ENCODE data around the gene C1QA.
"Not testable (repeated sequence)": the region's sequence is repeated elsewhere in the genome, so short reads cannot be mapped to it uniquely, and the experiment has no call there.

C1QA gene

DNA sequence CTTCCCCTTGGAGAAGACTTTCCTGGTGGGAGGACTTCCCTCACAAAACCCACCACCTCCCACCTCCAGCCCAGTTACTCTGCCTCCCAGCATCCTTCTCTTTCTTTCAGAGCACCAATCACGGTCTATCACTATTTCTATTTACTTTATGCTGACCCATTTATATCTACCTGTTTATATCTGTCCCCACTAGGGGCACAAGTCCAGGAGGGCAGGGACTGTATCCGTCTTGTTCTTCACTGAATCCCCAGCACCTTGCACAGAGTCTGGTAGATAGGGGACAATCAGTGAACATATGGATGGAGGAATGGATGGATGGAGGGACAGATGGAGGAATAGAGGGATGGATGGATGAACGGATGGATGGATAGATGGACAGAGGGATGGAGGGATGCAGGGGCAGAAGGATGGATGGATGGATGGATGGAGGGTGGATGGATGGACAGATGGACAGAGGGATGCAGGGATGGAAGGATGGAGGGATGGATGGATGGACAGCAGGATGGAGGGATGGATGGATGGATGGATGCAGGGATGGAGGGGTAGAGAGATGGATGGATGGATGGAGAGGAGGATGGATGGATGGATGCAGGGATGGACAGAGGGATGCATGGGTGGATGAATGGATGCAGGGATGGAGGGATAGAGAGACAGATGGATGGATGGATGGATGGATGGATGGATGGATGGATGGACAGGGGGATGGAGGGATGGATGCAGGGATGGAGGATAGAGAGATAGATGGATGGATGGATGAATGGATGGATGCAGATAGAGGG, 22.1 kb downstream of the C1QA start:
- no peak overlapping the region for H3K9ac ChIP-seq (ENCODE audit: low read length in 2 of 2)
- no peaks in the 10 kb centered on the region for H3K9me3 ChIP-seq (ENCODE audit: control insufficient read depth in 2 of 2, low read length in 2 of 2)
- no peaks in the 10 kb centered on the region for H3K4me1 ChIP-seq (ENCODE audit: control insufficient read depth, insufficient read depth, low read length)
- no peaks in the 10 kb centered on the region for H3K36me3 ChIP-seq (ENCODE audit: control insufficient read depth in 2 of 2, insufficient read depth in 2 of 2, low read length in 2 of 2)
- H3K27me3 ChIP-seq (ENCODE audit: control insufficient read depth in 1 of 2, insufficient read depth in 2 of 2, low read length in 2 of 2): peaks cover 0 to 34% of the 10 kb centered on the region in 2 donors
- no peak overlapping the region for H3K27ac ChIP-seq (ENCODE audit: low read length)
- no peak overlapping the region for H3K4me3 ChIP-seq (ENCODE audit: low read length in 2 of 2)

DNA sequence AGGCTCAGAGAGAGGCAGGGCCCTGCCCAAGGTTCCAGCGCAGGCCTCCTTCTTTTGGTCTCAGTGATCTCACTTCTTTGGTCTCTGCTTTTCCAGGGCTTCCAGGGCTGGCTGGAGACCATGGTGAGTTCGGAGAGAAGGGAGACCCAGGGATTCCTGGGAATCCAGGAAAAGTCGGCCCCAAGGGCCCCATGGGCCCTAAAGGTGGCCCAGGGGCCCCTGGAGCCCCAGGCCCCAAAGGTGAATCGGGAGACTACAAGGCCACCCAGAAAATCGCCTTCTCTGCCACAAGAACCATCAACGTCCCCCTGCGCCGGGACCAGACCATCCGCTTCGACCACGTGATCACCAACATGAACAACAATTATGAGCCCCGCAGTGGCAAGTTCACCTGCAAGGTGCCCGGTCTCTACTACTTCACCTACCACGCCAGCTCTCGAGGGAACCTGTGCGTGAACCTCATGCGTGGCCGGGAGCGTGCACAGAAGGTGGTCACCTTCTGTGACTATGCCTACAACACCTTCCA, 24.4 kb downstream of the C1QA start:
- Histone ChIP-seq H3K27ac (ENCODE audit: low read length) (no peak overlapping the region), H3K4me3 (ENCODE audit: low read length in 2 of 2) (no peak overlapping the region), H3K4me1 (ENCODE audit: control insufficient read depth, insufficient read depth, low read length) (no peaks in the 10 kb centered on the region), H3K9me3 (ENCODE audit: control insufficient read depth in 2 of 2, low read length in 2 of 2) (no peaks in the 10 kb centered on the region), H3K9ac (ENCODE audit: low read length in 2 of 2) (no peak overlapping the region), H3K27me3 (ENCODE audit: control insufficient read depth in 1 of 2, insufficient read depth in 2 of 2, low read length in 2 of 2) (peaks cover 0 to 32% of the 10 kb centered on the region in 2 donors), H3K36me3 (ENCODE audit: control insufficient read depth in 2 of 2, insufficient read depth in 2 of 2, low read length in 2 of 2) (no peaks in the 10 kb centered on the region)

DNA sequence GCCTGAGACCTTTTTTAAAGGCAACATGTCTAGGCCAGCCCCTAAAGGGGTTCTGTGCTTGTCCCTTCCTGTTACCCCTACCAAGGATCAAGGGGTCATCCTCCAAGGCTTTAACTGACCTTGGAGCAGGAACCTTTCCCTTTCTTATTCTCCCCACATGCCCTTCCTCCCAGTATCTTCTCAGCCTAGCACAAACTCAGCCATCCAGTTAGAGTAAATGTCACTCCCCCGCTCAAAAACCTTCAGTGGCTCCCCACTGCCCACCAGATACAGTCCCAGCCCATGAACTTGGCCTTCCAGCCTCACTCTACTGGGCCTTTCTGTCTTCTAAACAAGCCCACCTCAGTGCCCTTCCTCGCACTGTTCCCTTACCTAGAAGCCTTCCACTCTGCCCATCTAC, 25.5 kb downstream of the C1QA start:
- Histone ChIP-seq H3K9ac (ENCODE audit: low read length in 2 of 2) (no peak overlapping the region), H3K9me3 (ENCODE audit: control insufficient read depth in 2 of 2, low read length in 2 of 2) (no peaks in the 10 kb centered on the region), H3K4me3 (ENCODE audit: low read length in 2 of 2) (no peak overlapping the region), H3K27me3 (ENCODE audit: control insufficient read depth in 1 of 2, insufficient read depth in 2 of 2, low read length in 2 of 2) (peaks cover 0 to 26% of the 10 kb centered on the region in 2 donors), H3K4me1 (ENCODE audit: control insufficient read depth, insufficient read depth, low read length) (no peaks in the 10 kb centered on the region), H3K36me3 (ENCODE audit: control insufficient read depth in 2 of 2, insufficient read depth in 2 of 2, low read length in 2 of 2) (no peaks in the 10 kb centered on the region), H3K27ac (ENCODE audit: low read length) (no peak overlapping the region)

DNA sequence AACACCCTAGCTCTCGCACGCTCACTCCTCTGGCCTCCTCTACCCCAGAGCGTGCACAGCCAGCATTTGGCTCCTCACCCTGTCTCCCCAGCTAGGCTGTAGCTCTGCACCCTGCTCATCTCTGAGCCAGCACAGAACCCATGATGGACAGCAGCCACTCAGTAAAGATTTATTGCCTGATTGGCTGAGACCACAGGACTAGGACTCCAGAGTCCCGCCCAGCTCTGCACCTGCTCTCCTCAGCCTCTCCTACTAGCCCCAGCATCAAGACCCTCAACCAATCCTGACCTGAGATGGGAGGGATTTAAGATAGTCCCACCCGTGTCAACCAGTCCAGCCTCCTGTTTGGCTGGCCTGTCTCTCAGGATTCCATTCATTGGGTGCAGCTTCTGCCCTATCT, 25.9 kb downstream of the C1QA start:
- Histone ChIP-seq H3K27ac (ENCODE audit: low read length) (no peak overlapping the region), H3K4me3 (ENCODE audit: low read length in 2 of 2) (no peak overlapping the region), H3K27me3 (ENCODE audit: control insufficient read depth in 1 of 2, insufficient read depth in 2 of 2, low read length in 2 of 2) (peaks cover 0 to 25% of the 10 kb centered on the region in 2 donors), H3K9me3 (ENCODE audit: control insufficient read depth in 2 of 2, low read length in 2 of 2) (no peaks in the 10 kb centered on the region), H3K36me3 (ENCODE audit: control insufficient read depth in 2 of 2, insufficient read depth in 2 of 2, low read length in 2 of 2) (no peaks in the 10 kb centered on the region), H3K9ac (ENCODE audit: low read length in 2 of 2) (no peak overlapping the region), H3K4me1 (ENCODE audit: control insufficient read depth, insufficient read depth, low read length) (no peaks in the 10 kb centered on the region)

DNA sequence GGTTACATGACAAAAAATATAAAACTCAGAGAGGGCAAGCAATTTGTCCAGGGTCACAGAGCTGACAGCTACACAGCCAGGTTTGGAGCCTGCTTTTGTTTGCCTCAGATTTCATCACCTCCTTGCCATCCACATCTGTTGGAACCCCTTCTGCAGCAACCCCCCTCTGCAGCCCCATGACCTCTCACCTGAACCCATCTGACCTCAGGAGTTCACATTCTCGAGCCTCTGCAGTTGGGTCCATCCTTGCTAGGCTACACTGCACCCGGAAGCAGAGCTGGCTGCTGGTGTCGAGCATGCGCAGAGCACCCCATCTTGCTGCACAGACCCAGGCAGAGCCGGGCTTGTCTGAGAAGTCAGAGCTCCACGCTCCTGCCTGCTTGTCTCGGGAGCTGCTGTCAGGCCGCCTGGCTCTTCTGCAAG, 26.6 kb downstream of the C1QA start:
- Histone ChIP-seq H3K4me1 (ENCODE audit: control insufficient read depth, insufficient read depth, low read length) (no peaks in the 10 kb centered on the region), H3K27me3 (ENCODE audit: control insufficient read depth in 1 of 2, insufficient read depth in 2 of 2, low read length in 2 of 2) (peaks cover 0 to 25% of the 10 kb centered on the region in 2 donors), H3K36me3 (ENCODE audit: control insufficient read depth in 2 of 2, insufficient read depth in 2 of 2, low read length in 2 of 2) (no peaks in the 10 kb centered on the region), H3K9ac (ENCODE audit: low read length in 2 of 2) (no peak overlapping the region), H3K4me3 (ENCODE audit: low read length in 2 of 2) (no peak overlapping the region), H3K27ac (ENCODE audit: low read length) (no peak overlapping the region), H3K9me3 (ENCODE audit: control insufficient read depth in 2 of 2, low read length in 2 of 2) (no peaks in the 10 kb centered on the region)

DNA sequence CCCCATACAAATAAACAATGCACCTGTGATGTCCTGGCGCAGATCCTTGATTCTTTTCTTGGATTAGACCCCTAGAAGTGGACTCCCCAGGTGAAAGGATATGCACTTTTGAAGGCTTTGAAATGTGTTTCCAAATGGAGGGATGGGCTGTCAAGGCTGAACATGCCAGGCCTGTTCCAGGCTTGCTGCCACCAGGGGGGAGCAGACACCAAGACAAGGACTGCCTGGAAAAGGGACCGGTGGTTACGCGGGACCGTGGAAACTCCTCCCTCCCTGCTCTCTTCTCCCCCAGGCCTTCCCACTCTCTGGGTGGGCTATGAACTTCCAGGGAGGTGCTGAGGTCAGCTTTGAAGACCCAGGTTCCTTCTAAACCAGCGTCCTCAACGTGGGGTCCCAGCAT, 29.3 kb downstream of the C1QA start:
- Histone ChIP-seq H3K9ac (ENCODE audit: low read length in 2 of 2) (no peak overlapping the region), H3K4me3 (ENCODE audit: low read length in 2 of 2) (no peak overlapping the region), H3K9me3 (ENCODE audit: control insufficient read depth in 2 of 2, low read length in 2 of 2) (no peaks in the 10 kb centered on the region), H3K36me3 (ENCODE audit: control insufficient read depth in 2 of 2, insufficient read depth in 2 of 2, low read length in 2 of 2) (no peaks in the 10 kb centered on the region), H3K4me1 (ENCODE audit: control insufficient read depth, insufficient read depth, low read length) (no peaks in the 10 kb centered on the region), H3K27me3 (ENCODE audit: control insufficient read depth in 1 of 2, insufficient read depth in 2 of 2, low read length in 2 of 2) (peaks cover 9 to 24% of the 10 kb centered on the region in 2 donors), H3K27ac (ENCODE audit: low read length) (no peak overlapping the region)

DNA sequence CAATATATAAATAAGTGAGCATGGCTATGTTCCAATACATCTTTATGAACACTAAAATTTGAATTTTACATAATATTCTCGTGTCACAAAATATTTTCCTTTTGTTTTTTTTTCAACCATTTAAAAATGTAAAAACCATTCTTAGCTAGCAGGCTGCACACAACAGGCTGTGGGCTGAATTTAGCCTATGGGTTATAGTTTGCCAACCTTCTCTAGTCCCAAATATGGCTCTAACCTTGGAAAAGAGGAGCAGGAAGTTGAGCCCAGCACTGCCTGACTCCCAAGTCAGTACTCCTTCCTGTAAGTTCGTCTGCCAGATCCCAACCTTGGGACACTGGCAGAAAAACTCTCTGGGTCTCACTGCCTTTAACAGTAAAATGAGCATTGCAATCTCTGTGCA, 30.0 kb downstream of the C1QA start:
- peaks cover 15 to 22% of the 10 kb centered on the region in 2 donors for H3K27me3 ChIP-seq (ENCODE audit: control insufficient read depth in 1 of 2, insufficient read depth in 2 of 2, low read length in 2 of 2)
- no peaks in the 10 kb centered on the region for H3K9me3 ChIP-seq (ENCODE audit: control insufficient read depth in 2 of 2, low read length in 2 of 2)

DNA sequence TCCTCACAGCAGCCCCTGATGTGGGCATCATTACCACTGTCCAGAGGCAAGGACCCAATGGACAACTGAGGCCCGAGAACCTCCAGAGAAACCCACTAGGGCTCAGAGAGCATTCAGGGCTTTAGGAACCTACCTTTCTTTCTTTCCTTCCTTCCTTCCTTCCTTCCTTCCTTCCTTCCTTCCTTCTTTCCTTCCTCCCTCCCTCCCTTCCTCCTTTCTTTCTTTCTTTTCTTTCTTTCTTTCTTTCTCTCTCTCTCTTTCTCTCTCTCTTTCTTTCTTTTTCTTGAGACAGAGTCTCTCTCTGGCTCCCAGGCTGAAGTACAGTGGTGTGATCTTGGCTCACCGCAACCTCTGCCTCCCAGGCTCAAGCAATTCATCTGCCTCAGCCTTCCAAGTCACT, 32.4 kb downstream of the C1QA start:
- H3K4me1 ChIP-seq (ENCODE audit: control insufficient read depth, insufficient read depth, low read length); H3K9ac ChIP-seq (ENCODE audit: low read length in 2 of 2); H3K9me3 ChIP-seq (ENCODE audit: control insufficient read depth in 2 of 2, low read length in 2 of 2); H3K4me3 ChIP-seq (ENCODE audit: low read length in 2 of 2); H3K27ac ChIP-seq (ENCODE audit: low read length); H3K36me3 ChIP-seq (ENCODE audit: control insufficient read depth in 2 of 2, insufficient read depth in 2 of 2, low read length in 2 of 2): not testable (repeated sequence)
- H3K27me3 ChIP-seq (ENCODE audit: control insufficient read depth in 1 of 2, insufficient read depth in 2 of 2, low read length in 2 of 2): peaks cover 27 to 33% of the 10 kb centered on the region in 2 donors

More for the DNA sequence above, 30.0 kb downstream of the C1QA start:
- no peak overlapping the region for H3K27ac ChIP-seq (ENCODE audit: low read length)
- H3K4me1 ChIP-seq (ENCODE audit: control insufficient read depth, insufficient read depth, low read length): no peaks in the 10 kb centered on the region
- H3K4me3 ChIP-seq (ENCODE audit: low read length in 2 of 2): no peak overlapping the region
- no peak overlapping the region for H3K9ac ChIP-seq (ENCODE audit: low read length in 2 of 2)
- H3K36me3 ChIP-seq (ENCODE audit: control insufficient read depth in 2 of 2, insufficient read depth in 2 of 2, low read length in 2 of 2): no peaks in the 10 kb centered on the region

DNA sequence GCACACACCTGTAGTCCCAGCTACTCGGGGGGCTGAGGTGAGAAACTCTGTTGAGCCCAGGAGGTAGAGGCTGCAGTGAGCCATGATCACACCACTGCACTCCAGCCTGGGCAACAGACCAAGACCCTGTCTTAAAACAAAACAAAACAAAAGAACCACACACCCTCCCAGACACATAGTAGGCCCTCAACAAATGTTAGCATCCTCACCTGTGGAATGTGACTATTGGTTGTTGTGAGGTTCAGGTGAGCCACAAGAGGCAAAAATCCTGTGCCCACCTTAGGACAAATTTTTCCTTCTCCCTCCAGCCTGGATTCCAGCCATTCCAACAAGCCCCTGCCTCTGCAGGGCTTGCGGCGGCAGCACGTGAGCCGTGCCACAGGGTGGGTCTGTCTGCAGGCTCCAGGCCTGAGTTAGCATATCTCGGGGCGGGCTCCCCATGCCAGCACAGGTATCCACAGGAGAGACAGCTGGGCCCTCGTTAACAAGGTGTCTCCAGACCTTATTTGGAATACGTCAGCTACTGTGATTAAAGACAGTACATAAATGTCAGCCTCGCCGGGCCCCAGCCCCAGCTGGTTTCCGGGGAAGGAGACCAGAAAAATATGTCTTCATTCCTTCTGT, 34.0 kb downstream of the C1QA start:
- no peak overlapping the region for H3K4me3 ChIP-seq (ENCODE audit: low read length in 2 of 2)
- no peak overlapping the region for H3K27ac ChIP-seq (ENCODE audit: low read length)
- no peaks in the 10 kb centered on the region for H3K9me3 ChIP-seq (ENCODE audit: control insufficient read depth in 2 of 2, low read length in 2 of 2)
- no peaks in the 10 kb centered on the region for H3K36me3 ChIP-seq (ENCODE audit: control insufficient read depth in 2 of 2, insufficient read depth in 2 of 2, low read length in 2 of 2)
- no peaks in the 10 kb centered on the region for H3K4me1 ChIP-seq (ENCODE audit: control insufficient read depth, insufficient read depth, low read length)
- peaks cover 32 to 39% of the 10 kb centered on the region in 2 donors for H3K27me3 ChIP-seq (ENCODE audit: control insufficient read depth in 1 of 2, insufficient read depth in 2 of 2, low read length in 2 of 2)
- H3K9ac ChIP-seq (ENCODE audit: low read length in 2 of 2): no peak overlapping the region

DNA sequence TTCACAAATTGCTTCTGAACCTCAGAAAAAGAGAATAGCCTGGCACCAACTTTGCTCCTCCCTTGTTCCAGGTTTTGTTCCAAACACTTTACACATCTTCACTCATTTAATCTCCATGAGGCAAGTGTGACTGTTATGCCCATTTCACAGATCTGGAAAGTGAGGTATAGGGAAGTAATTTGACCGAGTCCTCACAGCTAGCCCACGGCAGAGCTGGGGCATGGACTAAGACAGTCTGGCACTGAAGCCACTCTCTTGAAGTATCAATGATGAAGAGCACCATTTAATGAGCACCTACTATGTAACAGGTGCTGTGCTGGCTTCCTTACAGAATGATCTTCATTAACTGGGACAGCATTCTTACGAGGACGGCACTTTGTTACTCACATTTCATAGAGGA, 35.6 kb downstream of the C1QA start:
- no peaks in the 10 kb centered on the region for H3K36me3 ChIP-seq (ENCODE audit: control insufficient read depth in 2 of 2, insufficient read depth in 2 of 2, low read length in 2 of 2)
- no peaks in the 10 kb centered on the region for H3K4me1 ChIP-seq (ENCODE audit: control insufficient read depth, insufficient read depth, low read length)
- H3K27ac ChIP-seq (ENCODE audit: low read length): no peak overlapping the region
- no peaks in the 10 kb centered on the region for H3K9me3 ChIP-seq (ENCODE audit: control insufficient read depth in 2 of 2, low read length in 2 of 2)
- H3K4me3 ChIP-seq (ENCODE audit: low read length in 2 of 2): no peak overlapping the region
- no peak overlapping the region for H3K9ac ChIP-seq (ENCODE audit: low read length in 2 of 2)
- H3K27me3 ChIP-seq (ENCODE audit: control insufficient read depth in 1 of 2, insufficient read depth in 2 of 2, low read length in 2 of 2): peaks cover 33 to 42% of the 10 kb centered on the region in 2 donors

Measured in stomach smooth muscle (tissue), 2 donors.